Hepatocyte (in vitro differentiated cells): Measurements from ENCODE around the gene ADAMTSL5.

Source experiments
- EZH2 ChIP-seq: fragments of 200-600 bp; sonication (generic); IDR thresholded peaks from 2 replicates; pipeline ENCODE4 v1.6.1; 2016; ENCODE audit warnings: antibody characterized with exemption, mild to moderate bottlenecking, borderline replicate concordance
- EZH2phosphoT487 ChIP-seq: fragments of 200-600 bp; sonication (generic); IDR thresholded peaks from one replicate; pipeline ENCODE4 v1.6.1; 2018; ENCODE audit warnings: antibody characterized with exemption, mild to moderate bottlenecking, low read depth, moderate library complexity; ENCODE audit not compliant: unreplicated experiment, severe bottlenecking
- TF ChIP-seq, protein P1 (sequence below): fragments of 200-600 bp; sonication (generic); IDR thresholded peaks from 2 replicates; pipeline ENCODE4 v1.5.1; 2016; ENCODE audit warnings: antibody characterized with exemption, mild to moderate bottlenecking; ENCODE audit not compliant: poor library complexity

DNA sequence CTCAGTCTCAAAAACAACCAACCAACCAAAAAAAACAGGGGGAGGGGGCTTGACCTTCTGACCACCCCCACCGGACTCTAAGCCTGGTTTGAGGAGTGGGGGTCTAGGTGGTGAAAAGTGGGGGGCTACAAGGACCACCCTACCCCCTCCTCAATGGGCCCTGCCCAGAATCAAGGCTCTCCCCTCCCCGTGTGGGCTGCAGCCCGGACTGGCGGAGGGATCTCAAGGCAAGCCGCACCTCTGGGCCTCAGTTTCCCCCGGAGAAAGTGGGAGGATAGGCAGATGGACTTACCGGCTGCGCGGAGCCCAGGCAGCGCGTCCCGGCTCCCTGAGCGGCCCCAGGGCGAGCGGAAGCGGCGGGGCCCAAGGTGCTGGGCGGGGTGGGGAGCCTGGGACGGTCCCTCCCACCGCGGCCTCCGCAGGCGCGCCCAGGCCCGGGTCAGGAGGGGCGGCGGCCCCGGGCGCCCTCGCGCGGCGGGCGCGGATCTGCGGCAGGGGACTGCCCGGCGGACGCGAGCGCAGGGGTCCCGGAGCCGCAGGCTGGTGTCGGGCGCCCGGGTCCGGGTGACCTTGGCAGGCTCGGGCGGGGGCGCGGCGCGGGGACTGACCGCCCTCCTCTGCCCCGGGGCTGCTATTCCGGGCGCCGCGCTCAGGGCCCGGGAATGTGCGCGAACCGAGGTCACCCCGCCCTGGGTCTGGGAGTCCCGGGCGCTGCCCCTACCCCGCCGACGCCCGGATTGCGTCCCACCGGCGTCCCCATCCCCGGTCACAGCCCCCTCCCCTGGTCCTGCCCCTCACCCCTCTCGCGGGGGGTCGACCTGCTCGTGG, at the start of gene ADAMTSL5:
- TF ChIP-seq, protein P1, sequence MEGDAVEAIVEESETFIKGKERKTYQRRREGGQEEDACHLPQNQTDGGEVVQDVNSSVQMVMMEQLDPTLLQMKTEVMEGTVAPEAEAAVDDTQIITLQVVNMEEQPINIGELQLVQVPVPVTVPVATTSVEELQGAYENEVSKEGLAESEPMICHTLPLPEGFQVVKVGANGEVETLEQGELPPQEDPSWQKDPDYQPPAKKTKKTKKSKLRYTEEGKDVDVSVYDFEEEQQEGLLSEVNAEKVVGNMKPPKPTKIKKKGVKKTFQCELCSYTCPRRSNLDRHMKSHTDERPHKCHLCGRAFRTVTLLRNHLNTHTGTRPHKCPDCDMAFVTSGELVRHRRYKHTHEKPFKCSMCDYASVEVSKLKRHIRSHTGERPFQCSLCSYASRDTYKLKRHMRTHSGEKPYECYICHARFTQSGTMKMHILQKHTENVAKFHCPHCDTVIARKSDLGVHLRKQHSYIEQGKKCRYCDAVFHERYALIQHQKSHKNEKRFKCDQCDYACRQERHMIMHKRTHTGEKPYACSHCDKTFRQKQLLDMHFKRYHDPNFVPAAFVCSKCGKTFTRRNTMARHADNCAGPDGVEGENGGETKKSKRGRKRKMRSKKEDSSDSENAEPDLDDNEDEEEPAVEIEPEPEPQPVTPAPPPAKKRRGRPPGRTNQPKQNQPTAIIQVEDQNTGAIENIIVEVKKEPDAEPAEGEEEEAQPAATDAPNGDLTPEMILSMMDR, result no peak
- no peak for TF ChIP-seq EZH2phosphoT487
- no peak for TF ChIP-seq EZH2
